Panc1 (cell line): ENCODE data around the gene IL32. TPM values are rescaled to one million over a fixed set of nuclear protein-coding genes. Genes with fewer than 3 reads are reported as not detected.

Experiments used
- ATAC-seq: fragments of 200-7000 bp; cut with Tn5 transposase; 2 replicates; pipeline ENCODE4 v1.9.1; 2020; ENCODE audit warnings: mild to moderate bottlenecking, moderate library complexity
- BruUV-seq: library from RNA; stranded (reverse); fragments of 400-500 nt; replicated peaks from 2 replicates; lab custom pipeline; 2021; lab: Mats Ljungman, UMichigan
- CTCF ChIA-PET: fragments of 300-600 bp; sonication (Branson Sonifier 250); formaldehyde crosslinking; loops from one replicate; lab custom pipeline; 2022; ENCODE audit warnings: antibody characterized with exemption; lab: Charles Lee
- POLR2A ChIA-PET: fragments of 300-600 bp; sonication (Branson Sonifier 250); formaldehyde crosslinking; loops from one replicate; lab custom pipeline; 2022; ENCODE audit warnings: antibody characterized with exemption; lab: Charles Lee
- DNase-seq: peaks from one replicate; pipeline ENCODE4 v3.0.0-alpha.2; 2010; ENCODE audit warnings: low read depth, low spot score
- H3K27ac ChIP-seq: 2 replicates; pipeline ENCODE4 v1.5.1; 2011; ENCODE audit warnings: mild to moderate bottlenecking, low read length, inconsistent platforms
- H3K27me3 ChIP-seq: fragments of 200-500 bp; sonication (Bioruptor generic); 2 replicates; pipeline ENCODE4 v1.6.0; 2014; ENCODE audit warnings: low read length, inconsistent platforms; ENCODE audit not compliant: control insufficient read depth, insufficient read depth
- H3K36me3 ChIP-seq: fragments of 200-500 bp; sonication (Bioruptor generic); 2 replicates; pipeline ENCODE4 v1.5.1; 2014; ENCODE audit warnings: inconsistent platforms, mild to moderate bottlenecking, low read length, moderate library complexity; ENCODE audit not compliant: control insufficient read depth, insufficient read depth
- H3K4me1 ChIP-seq: 2 replicates; pipeline ENCODE4 v1.5.1; 2011; ENCODE audit warnings: inconsistent platforms, mild to moderate bottlenecking, low read length, moderate library complexity; ENCODE audit not compliant: control insufficient read depth, insufficient read depth
- H3K4me3 ChIP-seq, 2 experiments: 2 replicates each; pipeline ENCODE4 v1.5.1; 2011 to 2012; ENCODE audit warnings: low read depth in 2 of 2, low read length in 2 of 2, mild to moderate bottlenecking in 2 of 2, inconsistent platforms in 1 of 2, moderate library complexity in 1 of 2
- H3K9me3 ChIP-seq: fragments of 200-500 bp; sonication (Bioruptor generic); 2 replicates; pipeline ENCODE4 v1.5.1; 2014; ENCODE audit warnings: low read depth, mild to moderate bottlenecking, inconsistent platforms, low read length, moderate library complexity; ENCODE audit not compliant: control insufficient read depth, insufficient read depth
- CTCF ChIP-seq: fragments of 450-650 bp; IDR thresholded peaks from 2 replicates; pipeline ENCODE4 v1.5.1; 2017; ENCODE audit warnings: mild to moderate bottlenecking
- POLR2AphosphoS5 ChIP-seq: IDR thresholded peaks from 2 replicates; pipeline ENCODE4 v1.6.1; 2012; ENCODE audit warnings: mild to moderate bottlenecking, low read depth, low read length, moderate library complexity
- REST ChIP-seq, 2 experiments: IDR thresholded peaks; 2 replicates each; pipeline ENCODE4 v1.6.1; 2011 to 2012; ENCODE audit warnings: low read depth in 2 of 2, control low read depth in 1 of 2, low read length in 1 of 2, mild to moderate bottlenecking in 1 of 2, moderate library complexity in 1 of 2; ENCODE audit not compliant: insufficient read depth in 1 of 2
- SIN3A ChIP-seq: IDR thresholded peaks from 2 replicates; pipeline ENCODE4 v1.6.1; 2012; ENCODE audit warnings: low read depth, mild to moderate bottlenecking, low read length, moderate library complexity, borderline replicate concordance; ENCODE audit not compliant: insufficient read depth
- TCF7L2 ChIP-seq: IDR thresholded peaks from 2 replicates; pipeline ENCODE4 v1.6.1; 2011; ENCODE audit warnings: mild to moderate bottlenecking, low read depth, low read length, inconsistent platforms
- in situ Hi-C: cut with HindIII; loops from 2 replicates; pipeline ENCODE4 v1.10.0; 2016; ENCODE audit warnings: low sequenced_read_pairs, low pct_unique_long_range_greater_than_20kb
- intact Hi-C: fragments of 100-400 bp; cut with micrococcal nuclease; formaldehyde crosslinking; loops from one replicate; pipeline ENCODE4 v1.10.0; 2022; ENCODE audit not compliant: unreplicated experiment
- total RNA-seq: library from RNA; stranded (reverse); gene quantifications from one replicate; pipeline ENCODE4 v1.2.1, GENCODE V29; 2021; ENCODE audit not compliant: unreplicated experiment

IL32 gene
- total RNA-seq, 1 experiment from 2014 or later: 17.1 TPM

GRCh38 chr16:3050487-3050886, 15.0 kb upstream of the IL32 start:
- Histone ChIP-seq H3K27me3 (no peaks in the 10 kb centered on the region), H3K4me1 (no peaks in the 10 kb centered on the region), H3K27ac (no peak overlapping the region), H3K36me3 (no peaks in the 10 kb centered on the region), H3K4me3 (no peak overlapping the region), H3K9me3 (no peaks in the 10 kb centered on the region)
- in situ Hi-C loops: no loop called here
- no peak for DNase-seq
- intact Hi-C loops: loop anchor here (10.0 kb wide), 1 partner anchor 74 kb away; no protein-coding TSS in a partner anchor
- ChIA-PET POLR2A (no interaction called here), CTCF (no interaction called here)
- BruUV-seq: no TSS peak
- TF ChIP-seq POLR2AphosphoS5: no peak
- no peak for TF ChIP-seq CTCF
- no peak for TF ChIP-seq REST (IDR thresholded peaks at IDR 0.05; ENCODE audit: insufficient read depth in 1 of 2, low read depth in 2 of 2, low read length in 1 of 2)
- TF ChIP-seq SIN3A: no peak
- no peak for TF ChIP-seq TCF7L2
- ATAC-seq: no peak

GRCh38 chr16:3051009-3051408, 14.4 kb upstream of the IL32 start:
- no peak for ATAC-seq
- in situ Hi-C loops (no loop called here), intact Hi-C loops (loop anchor here (10.0 kb wide), 1 partner anchor 74 kb away; no protein-coding TSS in a partner anchor)
- no peak for DNase-seq
- H3K27ac ChIP-seq: no peak overlapping the region
- TF ChIP-seq REST (IDR thresholded peaks at IDR 0.05; ENCODE audit: insufficient read depth in 1 of 2, low read depth in 2 of 2, low read length in 1 of 2) (no peak), SIN3A (no peak), CTCF (no peak), TCF7L2 (no peak), POLR2AphosphoS5 (no peak)
- H3K27me3 ChIP-seq: no peaks in the 10 kb centered on the region
- CTCF ChIA-PET: no interaction called here
- no peaks in the 10 kb centered on the region for H3K36me3 ChIP-seq
- H3K9me3 ChIP-seq: no peaks in the 10 kb centered on the region
- H3K4me3 ChIP-seq: no peak overlapping the region
- H3K4me1 ChIP-seq: no peaks in the 10 kb centered on the region
- BruUV-seq: no TSS peak
- POLR2A ChIA-PET: no interaction called here
